A549 (cell line): ENCODE data around the gene AUTS2. TPM values are rescaled to one million over a fixed set of nuclear protein-coding genes. Genes with fewer than 3 reads are reported as not detected.
A peak's percentile ranks its signal among the peaks of the same experiment; 100 is the strongest.

Experiments
- ATAC-seq, 2 experiments: fragments of 200-7000 bp in 1 of 2; fragments of >200 bp in 1 of 2; cut with Nextera tagmentation in 1 of 2; cut with Tn5 transposase in 1 of 2; 3 replicates each; pipeline versions ENCODE4 v1.8.0 to v1.9.1; 2018 to 2020; ENCODE audit warnings: mild to moderate bottlenecking in 1 of 2, moderate library complexity in 1 of 2
- CTCF ChIA-PET: fragments of 300-600 bp; sonication (Branson Sonifier 250); formaldehyde crosslinking; extraction: SDS; loops from one replicate; lab custom pipeline; 2021; ENCODE audit warnings: antibody characterized with exemption, inconsistent platforms; lab: Yijun Ruan, JAX
- POLR2A ChIA-PET: fragments of 350-600 bp; formaldehyde crosslinking; extraction: SDS; loops from one replicate; lab custom pipeline; 2021; ENCODE audit warnings: antibody characterized with exemption, inconsistent platforms; lab: Yijun Ruan, JAX
- DNase-seq, 2 experiments: peaks; one replicate each; pipeline versions ENCODE4 v3.0.0 to v3.0.0-alpha.2; 2011 to 2016; ENCODE audit warnings: low read depth in 1 of 2, low spot score in 1 of 2
- FAIRE-seq: peaks from 2 replicates; lab custom pipeline; 2011; peaks lifted over from hg19 to GRCh38; lab: Jason Lieb, UNC
- H3K27ac ChIP-seq, 2 experiments: fragments of >200 bp; sonication (Bioruptor Twin); formaldehyde crosslinking; 3 replicates each; pipeline ENCODE4 v1.5.1; 2016 to 2017
- H3K4me1 ChIP-seq: fragments of >200 bp; sonication (Bioruptor Twin); formaldehyde crosslinking; 3 replicates; pipeline ENCODE4 v1.6.1; 2016
- H3K4me2 ChIP-seq: fragments of >200 bp; sonication (Bioruptor Twin); formaldehyde crosslinking; 3 replicates; pipeline ENCODE4 v1.6.1; 2016
- H3K4me3 ChIP-seq: fragments of >200 bp; sonication (Bioruptor Twin); formaldehyde crosslinking; 3 replicates; pipeline ENCODE4 v1.5.1; 2016
- H3K9me3 ChIP-seq: fragments of >200 bp; sonication (Bioruptor Twin); formaldehyde crosslinking; 3 replicates; pipeline ENCODE4 v1.6.1; 2016
- ATOH8 ChIP-seq: fragments of 250-450 bp; sonication (Bioruptor Pico); IDR thresholded peaks from 2 replicates; pipeline ENCODE4 v1.5.0; 2020; ENCODE audit warnings: low read depth, mild to moderate bottlenecking, moderate library complexity
- CBX8 ChIP-seq: fragments of 200-600 bp; sonication (generic); IDR thresholded peaks from 2 replicates; pipeline ENCODE4 v1.6.1; 2016
- CEBPB ChIP-seq, 2 experiments: fragments of >200 bp in 1 of 2; sonication (Bioruptor Twin) in 1 of 2; formaldehyde crosslinking in 1 of 2; IDR thresholded peaks; 2 replicates each; pipeline ENCODE4 v1.6.1; 2012 to 2016
- CTCF ChIP-seq: fragments of >200 bp; sonication (Bioruptor Twin); formaldehyde crosslinking; IDR thresholded peaks from 3 replicates; pipeline ENCODE4 v1.5.1; 2016
- FOSB ChIP-seq: fragments of 250-450 bp; sonication (Bioruptor Pico); IDR thresholded peaks from 2 replicates; pipeline ENCODE4 v1.5.0; 2020; ENCODE audit warnings: mild to moderate bottlenecking, moderate library complexity
- HES2 ChIP-seq: fragments of >200 bp; sonication (Bioruptor Twin); formaldehyde crosslinking; IDR thresholded peaks from 2 replicates; pipeline ENCODE4 v1.6.1; 2016
- MAFK ChIP-seq: fragments of 450-650 bp; IDR thresholded peaks from 2 replicates; pipeline ENCODE4 v1.6.1; 2014; ENCODE audit not compliant: partially characterized antibody
- MAZ ChIP-seq: fragments of 150-350 bp; IDR thresholded peaks from 2 replicates; pipeline ENCODE4 v1.6.1; 2014; ENCODE audit warnings: antibody characterized with exemption, low read depth, low read length, borderline replicate concordance
- NFE2L2 ChIP-seq: fragments of 150-350 bp; conservative IDR thresholded peaks from 2 replicates; pipeline ENCODE4 v1.6.1; 2014; ENCODE audit warnings: low read length
- NR3C1 ChIP-seq: fragments of >200 bp; sonication (Bioruptor Twin); formaldehyde crosslinking; IDR thresholded peaks from 3 replicates; pipeline ENCODE4 v1.6.1; 2017
- PHF8 ChIP-seq: fragments of 200-600 bp; sonication (generic); IDR thresholded peaks from 2 replicates; pipeline ENCODE4 v1.6.1; 2016; ENCODE audit warnings: low read depth, mild to moderate bottlenecking, antibody characterized with exemption, moderate library complexity, borderline replicate concordance
- POLR2A ChIP-seq: IDR thresholded peaks from 2 replicates; pipeline ENCODE4 v1.6.1; 2012; ENCODE audit warnings: mild to moderate bottlenecking, low read length
- POLR2AphosphoS2 ChIP-seq: conservative IDR thresholded peaks from 2 replicates; pipeline ENCODE4 v1.6.1; 2012; ENCODE audit warnings: low read length, improper control_type of control experiment, inconsistent platforms
- RAD21 ChIP-seq, 2 experiments: fragments of >200 bp in 1 of 2; sonication (Bioruptor Twin) in 1 of 2; formaldehyde crosslinking in 1 of 2; IDR thresholded peaks in 1 of 2; conservative IDR thresholded peaks in 1 of 2; 2 replicates in 1 of 2; 3 replicates in 1 of 2; pipeline ENCODE4 v1.6.1; 2012 to 2018; ENCODE audit warnings: inconsistent platforms in 1 of 2
- RARB ChIP-seq: fragments of 250-450 bp; sonication (Bioruptor Pico); IDR thresholded peaks from 2 replicates; pipeline ENCODE4 v1.8.0; 2021; ENCODE audit warnings: mild to moderate bottlenecking, moderate library complexity
- SMC3 ChIP-seq: fragments of >200 bp; sonication (Bioruptor Twin); formaldehyde crosslinking; IDR thresholded peaks from 3 replicates; pipeline ENCODE4 v1.6.1; 2018; ENCODE audit warnings: inconsistent platforms
- USF2 ChIP-seq: fragments of 450-650 bp; IDR thresholded peaks from 2 replicates; pipeline ENCODE4 v1.6.1; 2014; ENCODE audit warnings: antibody characterized with exemption
- ZFP36 ChIP-seq: fragments of 450-650 bp; IDR thresholded peaks from 2 replicates; pipeline ENCODE4 v1.6.1; 2014; ENCODE audit warnings: borderline replicate concordance; ENCODE audit not compliant: partially characterized antibody
- WGBS: methylation state at CpG from one replicate; pipeline ENCODE4 v1.1.6; 2017; ENCODE audit errors: missing lambda C conversion rate; 5-methylcytosine and 5-hydroxymethylcytosine counted together
- polyA plus RNA-seq, 4 experiments: library from polyadenylated mRNA; depleted of rRNA in 3 of 4; stranded (reverse); fragments of >200 nt; fragmentation: RNase III in 1 of 4; extraction: RNeasy Plus Mini Kit Qiagen cat#74134 plus additional on column Dnase treatment in 1 of 4; gene quantifications; 2 replicates in 3 of 4; 3 replicates in 1 of 4; pipeline ENCODE4 v1.2.3, GENCODE V29; 2011 to 2017

The AUTS2 gene
- polyA plus RNA-seq, 2 of the 4 experiments (the other 2 are of a cell fraction), result 1.6 to 3.6 TPM

DNA sequence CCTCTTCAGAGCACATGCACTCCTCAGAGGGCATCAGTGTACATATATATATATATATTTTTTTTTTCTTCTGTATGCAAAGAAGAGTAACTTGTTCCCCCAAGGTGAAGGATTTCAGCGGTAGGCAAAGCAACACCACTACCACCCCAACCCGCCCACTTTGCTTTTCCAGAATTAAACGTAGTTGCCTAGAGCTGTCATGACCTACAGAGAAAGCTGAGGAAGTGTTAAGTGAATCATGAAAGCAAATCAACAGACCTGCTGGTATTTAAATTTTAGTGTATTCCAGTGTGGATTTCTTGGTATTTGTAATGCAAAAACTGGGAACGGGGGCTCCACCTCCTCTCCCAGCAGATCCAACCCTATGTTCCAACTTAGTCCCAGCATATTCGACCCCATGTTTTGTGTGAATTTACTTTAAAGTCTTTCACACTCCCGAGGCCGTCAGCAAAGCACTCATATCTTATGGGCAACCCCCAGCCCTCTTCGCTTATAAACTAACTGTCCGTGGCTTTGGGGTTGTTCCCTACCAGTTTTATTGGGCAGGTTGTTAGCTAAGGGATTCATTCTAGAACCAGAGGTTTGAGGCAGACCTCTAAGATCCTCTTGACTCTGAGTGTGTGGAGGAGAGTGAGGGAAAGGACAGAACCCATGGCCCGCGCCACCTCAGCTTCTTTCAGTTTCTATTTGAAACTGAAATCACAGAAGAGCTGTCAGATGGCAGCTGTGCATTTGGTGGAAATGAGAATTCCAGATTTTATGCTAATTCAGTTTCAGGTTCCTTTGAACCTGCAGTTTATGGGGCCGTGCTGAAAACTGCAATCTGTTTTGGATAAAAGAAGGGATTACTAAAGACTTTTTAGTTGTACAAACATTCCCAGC lies 1083.4 kb downstream of the AUTS2 start (continued):
- no peak for TF ChIP-seq MAZ

DNA sequence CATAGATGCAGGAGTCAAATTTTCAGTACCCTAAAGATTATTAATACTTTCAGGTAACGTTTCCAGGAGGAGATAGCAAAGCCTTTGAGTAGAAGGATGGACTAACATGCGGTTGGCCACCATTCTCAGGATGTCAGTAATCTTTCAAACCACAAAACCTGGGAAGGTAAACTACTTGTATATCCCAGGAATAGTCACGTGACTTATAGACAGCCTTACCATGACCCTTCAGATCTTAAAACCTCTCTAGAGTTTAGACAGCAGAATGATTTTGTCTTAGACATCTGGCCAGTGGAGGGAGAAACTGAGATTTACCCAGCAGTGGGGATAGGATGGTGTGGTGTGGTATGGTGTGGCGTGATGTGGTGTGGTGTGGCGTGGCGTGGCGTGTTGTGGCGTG lies 1085.9 kb downstream of the AUTS2 start:
- CTCF ChIA-PET, result no interaction called here
- DNase-seq (no peak), ATAC-seq (no peak), FAIRE-seq (no peak)
- Histone ChIP-seq H3K27ac (no peak overlapping the region), H3K4me3 (no peak overlapping the region), H3K9me3 (no peaks in the 10 kb centered on the region), H3K4me1 (no peaks in the 10 kb centered on the region), H3K4me2 (peak overlapping the region; percentile 46)
- POLR2A ChIA-PET, result no interaction called here
- TF ChIP-seq ZFP36, result no peak
- TF ChIP-seq FOSB (CRISPR knock-in tag), result no peak
- TF ChIP-seq USF2, result peak; percentile 37
- no peak for TF ChIP-seq ATOH8 (CRISPR knock-in tag)
- TF ChIP-seq NFE2L2, result no peak
- no peak for TF ChIP-seq MAFK
- TF ChIP-seq RARB (CRISPR knock-in tag), result no peak
- 55% methylated on average over 8 of the region's 8 CpGs for WGBS

GRCh38 chr7:70693321-70693685 lies 1095.0 kb downstream of the AUTS2 start:
- ChIA-PET POLR2A (no interaction called here), CTCF (no interaction called here)
- TF ChIP-seq CBX8 (no peak), POLR2A (no peak), NR3C1 (no peak), POLR2AphosphoS2 (no peak), PHF8 (no peak), SMC3 (no peak), FOSB (CRISPR knock-in tag) (no peak), CTCF (no peak)
- H3K9me3 ChIP-seq, result no peaks in the 10 kb centered on the region
- H3K4me2 ChIP-seq, result peak overlapping the region; percentile 92
- H3K27ac ChIP-seq, result peak overlapping the region in 1 of 2 experiments; percentile 88; a peak in 3 of 6 replicates
- 65% methylated on average over 9 of the region's 9 CpGs for WGBS
- FAIRE-seq (no peak), DNase-seq (peak in 1 of 2 experiments; percentile 11), ATAC-seq (peak in 1 of 2 experiments; percentile 14; a peak in 2 of 6 replicates)
- H3K4me1 ChIP-seq, result no peaks in the 10 kb centered on the region
- peak overlapping the region; percentile 70 for H3K4me3 ChIP-seq

DNA sequence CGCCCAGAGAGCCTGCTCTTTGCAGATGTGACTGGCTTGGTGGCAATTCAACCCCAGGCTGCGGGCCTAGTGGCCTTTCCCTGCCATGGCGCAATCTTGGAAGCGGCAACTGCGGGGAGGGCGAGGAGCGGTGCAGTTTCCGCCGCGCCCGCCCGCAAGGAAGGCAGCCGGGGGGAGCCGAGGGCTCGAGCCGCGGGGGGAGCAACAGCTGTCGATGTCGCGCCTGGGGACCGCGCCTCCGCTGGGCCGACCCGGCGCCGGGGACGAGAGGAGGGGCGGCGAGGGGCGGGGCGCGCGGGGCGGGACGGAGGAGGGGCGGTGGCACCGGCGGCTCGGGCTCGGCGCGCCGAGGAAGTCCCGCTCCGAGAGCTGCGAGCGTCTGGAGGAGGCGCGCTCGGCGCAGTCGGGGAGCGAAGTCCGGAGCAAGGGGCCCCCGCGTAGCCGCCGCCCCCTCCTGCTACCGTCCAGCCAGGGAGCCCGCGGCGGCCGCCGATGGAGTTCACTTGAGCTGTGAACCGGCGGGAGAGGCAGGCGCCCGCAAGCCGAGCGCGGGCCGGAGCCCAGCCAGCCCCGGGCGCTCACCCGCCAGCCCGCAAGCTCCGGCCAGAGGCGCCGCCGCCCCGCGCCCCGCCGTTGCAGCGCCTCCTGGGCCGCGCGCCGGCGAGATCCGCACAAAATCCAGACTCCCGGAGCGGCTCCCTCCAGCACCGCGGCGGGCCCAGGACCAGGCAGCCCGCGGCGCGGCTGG lies 1095.6 kb downstream of the AUTS2 start:
- DNase-seq, result peak in 1 of 2 experiments; percentile 38
- POLR2A ChIA-PET, result no interaction called here
- peak; percentile 83 to 84 for ATAC-seq
- no peak for FAIRE-seq
- TF ChIP-seq RAD21 (conservative IDR thresholded peaks at IDR 0.05 in 1 of 2, IDR thresholded peaks at IDR 0.05 in 1 of 2), result no peak
- TF ChIP-seq HES2, result no peak
- TF ChIP-seq CEBPB (IDR thresholded peaks at IDR 0.05), result peak; percentile 50 to 71; a peak in 3 of 4 replicates
- TF ChIP-seq, all 56 proteins: peak for 1
- Histone ChIP-seq H3K27ac (peak overlapping the region; percentile 70 to 88), H3K4me3 (peak overlapping the region; percentile 70), H3K9me3 (no peaks in the 10 kb centered on the region), H3K4me1 (no peaks in the 10 kb centered on the region), H3K4me2 (peak overlapping the region; percentile 92)
- CTCF ChIA-PET, result interaction anchor here (1.8 kb wide), 1 partner anchor 13 kb away, joined by 3 read pairs; no protein-coding TSS in a partner anchor
- WGBS, result 5% methylated on average over 13 of the region's 101 CpGs
